HG03558 (cell line): ENCODE results near the gene SLC41A3.

Source experiments
- ATAC-seq: cut with Tn5 transposase; IDR thresholded peaks from one replicate; pipeline ENCODE4 v1.9.1; 2021; ENCODE audit warnings: moderate number of reproducible peaks; ENCODE audit not compliant: unreplicated experiment; ENCODE audit errors: extremely low read depth

Gene SLC41A3

GRCh38 chr3:126083913-126084767, at the start of gene SLC41A3:
TSS of gene SLC41A3 (minus strand) at chr3:126084124. CDS start at chr3:126068219, 15,905 bp downstream.
- peak; percentile 73 for ATAC-seq

DNA sequence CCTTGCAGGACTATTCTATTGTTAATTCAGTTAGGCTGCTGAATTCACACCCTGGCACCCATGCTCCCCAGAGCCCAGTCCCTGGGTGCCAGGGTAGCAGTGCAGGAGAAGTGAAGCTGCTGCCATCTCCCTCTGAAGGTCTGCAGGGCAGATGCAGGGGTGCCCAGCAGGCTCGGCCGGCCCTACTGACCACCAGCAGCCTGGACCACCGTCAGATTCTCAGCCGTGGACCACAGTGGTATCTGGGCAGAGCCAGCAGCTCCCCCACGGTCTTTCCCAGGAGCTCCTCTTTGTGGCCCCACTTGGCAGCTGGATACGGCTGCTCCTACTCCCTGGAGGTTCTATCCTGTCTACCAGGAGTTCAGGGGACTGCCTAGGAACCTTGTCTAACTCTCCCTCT, 49.7 kb upstream of the SLC41A3 start:
- no peak for ATAC-seq

DNA sequence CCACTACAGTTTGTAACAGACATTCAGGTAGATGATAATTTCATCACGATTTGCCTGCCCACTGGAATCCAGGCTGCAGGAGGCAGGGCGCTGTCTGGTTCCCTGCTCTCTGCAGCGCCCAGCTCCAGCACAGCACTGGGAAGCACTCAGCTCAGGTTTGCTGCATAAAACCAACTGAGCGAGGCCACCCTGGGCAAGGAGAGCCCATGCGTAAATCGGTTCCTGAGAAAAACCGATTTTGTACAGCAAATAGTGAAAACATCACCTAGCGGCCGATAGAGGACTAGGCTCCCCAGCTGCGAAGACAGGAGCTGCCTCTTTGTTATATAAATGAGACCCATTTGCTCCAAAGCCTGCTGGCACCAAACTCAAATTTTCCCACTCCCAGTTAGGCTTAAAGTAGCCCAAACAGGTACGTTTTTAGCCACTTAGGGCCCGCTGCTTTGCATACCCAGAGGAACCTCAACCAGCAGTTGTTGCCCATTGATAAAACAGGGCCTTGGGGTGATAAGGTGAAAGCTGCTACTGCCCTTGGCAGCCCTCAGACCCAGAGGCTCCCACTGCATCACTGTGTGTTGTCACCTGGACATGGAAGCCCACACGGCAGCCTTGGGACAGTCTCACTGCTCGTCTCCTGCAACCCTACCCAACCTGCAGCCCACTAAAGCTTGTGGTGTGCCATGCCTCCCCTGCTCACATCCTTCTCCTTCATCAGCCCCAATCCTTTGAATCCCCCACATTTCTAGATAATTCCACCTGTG, 49.0 kb upstream of the SLC41A3 start:
- ATAC-seq: no peak

- no peak for ATAC-seq
Measured at GRCh38 chr3:126131881-126132750, 48.2 kb upstream of the SLC41A3 start.

DNA sequence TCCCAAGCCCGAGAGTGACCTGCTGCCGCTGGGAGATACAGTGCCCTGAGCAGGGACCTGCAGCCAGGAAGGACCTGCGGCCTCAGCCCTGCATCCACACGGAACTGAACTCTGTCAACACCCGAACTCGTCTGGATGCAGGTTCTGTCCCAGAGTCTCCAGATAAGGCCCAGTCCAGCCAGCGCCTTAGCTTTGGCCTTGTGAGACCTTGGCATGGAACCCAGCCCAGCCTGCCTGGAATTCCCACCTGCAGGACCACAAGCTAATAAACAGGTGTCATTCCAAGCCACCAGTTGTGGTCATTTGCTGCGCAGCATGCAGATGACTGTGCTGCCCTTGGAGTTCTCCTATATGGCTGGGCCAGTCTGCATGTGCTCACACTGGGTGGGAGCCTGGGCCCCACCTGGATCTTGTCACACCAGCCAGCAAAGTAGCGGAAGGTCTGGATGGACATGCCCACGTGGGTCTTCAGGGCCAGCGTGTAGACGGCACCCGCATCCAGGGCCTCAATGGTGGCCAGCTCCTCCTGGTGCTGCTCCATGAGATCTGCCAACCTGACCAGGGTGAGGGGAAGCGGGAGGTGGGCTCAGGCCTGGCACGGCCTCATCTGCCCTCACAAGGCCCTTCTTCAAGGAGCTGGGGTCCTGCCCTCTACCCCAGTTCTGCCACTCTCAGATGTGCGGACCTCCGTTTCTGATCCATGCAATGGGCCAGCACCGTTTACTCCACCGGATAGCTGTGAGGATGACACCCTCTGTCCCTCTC, 47.2 kb upstream of the SLC41A3 start:
- ATAC-seq: no peak

GRCh38 chr3:126130081-126130855, 46.3 kb upstream of the SLC41A3 start:
- ATAC-seq: no peak

DNA sequence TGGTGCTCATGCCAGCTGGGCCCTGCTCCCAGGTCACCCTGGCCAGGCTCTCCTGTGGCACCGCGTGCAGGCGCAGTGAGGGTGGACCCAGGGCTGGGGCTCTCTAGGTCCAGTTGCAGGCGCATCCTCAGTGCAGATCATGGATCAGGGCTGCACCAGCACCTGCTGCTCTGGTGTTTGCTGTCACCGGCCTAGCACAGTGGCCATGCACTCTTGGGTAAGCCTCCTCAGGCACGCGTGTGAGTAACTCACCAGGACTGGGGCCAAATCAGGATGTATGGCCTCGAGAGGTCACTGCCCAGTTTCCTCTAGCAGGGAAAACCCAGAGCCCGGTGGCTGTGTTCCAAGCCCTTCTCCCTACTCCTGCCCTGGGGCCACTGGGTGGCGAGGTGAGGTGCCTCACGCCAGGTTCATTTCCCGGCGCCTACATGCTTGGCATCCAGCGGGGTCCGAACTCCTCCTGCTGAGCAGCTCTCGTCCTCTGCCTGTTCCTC, 45.5 kb upstream of the SLC41A3 start:
- no peak for ATAC-seq

GRCh38 chr3:126128504-126129397, 44.8 kb upstream of the SLC41A3 start:
- no peak for ATAC-seq

GRCh38 chr3:126127904-126128303, 44.0 kb upstream of the SLC41A3 start:
- no peak for ATAC-seq

- no peak for ATAC-seq
Measured at GRCh38 chr3:126127452-126127851, 43.5 kb upstream of the SLC41A3 start.

GRCh38 chr3:126126811-126127431, 43.0 kb upstream of the SLC41A3 start:
- ATAC-seq: no peak

- ATAC-seq: no peak
Measured at GRCh38 chr3:126126286-126126685, 42.4 kb upstream of the SLC41A3 start.

DNA sequence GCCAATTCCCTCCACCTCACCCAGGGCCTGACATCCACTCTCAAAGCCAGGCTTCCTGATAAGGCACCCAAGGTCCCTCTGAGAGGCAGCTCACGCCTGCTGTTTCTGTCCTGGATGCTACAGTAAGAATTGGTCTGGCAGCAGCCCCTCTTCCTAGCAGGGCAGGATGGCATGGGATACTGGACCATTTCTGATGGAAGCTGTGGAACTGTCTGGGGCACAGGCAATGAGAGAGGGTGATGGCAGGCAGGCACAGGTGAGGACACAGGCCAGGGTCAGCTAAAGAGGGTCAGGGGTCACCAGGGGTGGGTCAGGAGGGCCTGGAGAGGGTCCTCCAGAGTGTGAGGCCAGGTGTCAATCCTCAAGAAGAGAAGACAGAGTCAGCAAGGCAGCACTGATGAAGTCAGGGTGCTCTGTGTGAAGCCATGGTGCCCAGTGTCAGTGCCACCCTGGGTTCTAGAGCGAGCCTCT, 41.9 kb upstream of the SLC41A3 start:
- ATAC-seq: no peak

DNA sequence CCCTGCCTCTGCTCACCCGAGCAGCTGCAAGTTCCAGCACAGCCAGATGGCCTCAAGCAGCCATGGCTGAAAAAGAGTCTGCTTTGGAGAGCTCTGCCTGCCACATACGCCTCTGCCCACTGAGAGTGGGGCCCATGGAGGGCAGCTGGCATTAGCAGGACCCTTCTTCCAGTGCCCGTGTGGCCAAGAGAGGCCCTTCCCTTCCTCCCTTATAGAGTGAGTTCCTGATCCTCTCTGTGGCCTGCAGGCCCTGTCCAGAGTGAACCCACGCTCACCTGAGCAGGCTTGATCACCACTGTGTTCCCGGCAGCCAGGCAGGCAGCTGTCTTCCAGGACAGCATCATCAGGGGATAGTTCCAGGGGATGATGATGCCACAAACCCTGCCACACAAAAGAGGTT, 41.4 kb upstream of the SLC41A3 start:
- no peak for ATAC-seq

GRCh38 chr3:126124896-126125295, 41.0 kb upstream of the SLC41A3 start:
- ATAC-seq: no peak

GRCh38 chr3:126124148-126124868, 40.4 kb upstream of the SLC41A3 start:
- no peak for ATAC-seq

DNA sequence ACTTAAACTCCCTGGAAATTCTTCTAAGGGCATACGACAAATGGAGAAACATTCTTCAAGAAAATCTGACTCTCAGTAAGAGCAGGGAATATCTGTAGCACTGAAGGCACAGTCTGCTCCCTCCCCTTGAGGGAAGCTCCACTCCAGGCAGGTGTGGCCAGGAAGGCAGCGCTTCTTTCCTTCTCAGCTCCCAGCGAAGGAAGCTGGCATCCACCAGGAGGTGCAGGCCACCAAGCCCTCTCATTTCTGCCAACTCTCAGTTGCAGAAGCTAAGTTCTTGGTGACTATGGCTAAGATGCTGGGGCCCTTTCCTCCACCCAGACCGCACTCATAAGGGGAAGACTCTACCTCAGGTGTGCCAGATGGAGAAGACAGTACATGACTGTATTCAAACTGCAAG, 37.7 kb upstream of the SLC41A3 start:
- ATAC-seq: no peak
